B cell (primary cell): ENCODE measurements around the gene SUN3. TPM values are rescaled to one million over a fixed set of nuclear protein-coding genes. Genes with fewer than 3 reads are reported as not detected.

ENCODE experiments used
- ATAC-seq: fragments of 200-7000 bp; cut with Tn5 transposase; one replicate; pipeline ENCODE4 v1.10.0; 2021; ENCODE audit warnings: low read depth, mild to moderate bottlenecking, moderate number of reproducible peaks, moderate library complexity
- CTCF ChIA-PET: fragments of 350-600 bp; sonication (Branson Sonifier 250); formaldehyde crosslinking; loops from one replicate; lab custom pipeline; 2021; ENCODE audit warnings: antibody characterized with exemption, inconsistent platforms; lab: Charles Lee
- POLR2A ChIA-PET: fragments of 350-600 bp; sonication (Branson Sonifier 250); formaldehyde crosslinking; loops from one replicate; lab custom pipeline; 2021; ENCODE audit warnings: antibody characterized with exemption; lab: Charles Lee
- DNase-seq: peaks from one replicate; pipeline ENCODE4 v3.0.0; 2013
- H2AFZ ChIP-seq: 2 replicates; pipeline ENCODE4 v1.6.1; 2012; ENCODE audit warnings: mild to moderate bottlenecking, low read depth, low read length; ENCODE audit not compliant: insufficient read depth, poor library complexity, severe bottlenecking
- H3K27ac ChIP-seq, 2 donors: 1 replicate in 1 of 2; 2 replicates in 1 of 2; pipeline ENCODE4 v1.5.1; 2012 to 2013; ENCODE audit warnings: low read length in 2 of 2, mild to moderate bottlenecking in 2 of 2, moderate library complexity in 1 of 2
- H3K27me3 ChIP-seq, 4 experiments: fragments of 200-600 bp in 1 of 4; sonication (generic) in 1 of 4; replicated peaks in 1 of 4; 1 replicate in 2 of 4; 2 replicates in 2 of 4; pipeline versions ENCODE4 v1.6.1 to v1.7.0; 2013 to 2016; ENCODE audit warnings: low read length in 3 of 4, mild to moderate bottlenecking in 2 of 4, mixed read lengths in 1 of 4, moderate library complexity in 1 of 4; ENCODE audit not compliant: insufficient read depth in 4 of 4, control insufficient read depth in 3 of 4; ENCODE audit errors: control extremely low read depth in 1 of 4
- H3K36me3 ChIP-seq, 2 experiments: replicated peaks in 1 of 2; 1 replicate in 1 of 2; 2 replicates in 1 of 2; pipeline versions ENCODE4 v1.6.1 to v1.7.1; 2013; ENCODE audit warnings: low read length in 1 of 2; ENCODE audit not compliant: insufficient read depth in 2 of 2, control insufficient read depth in 1 of 2; ENCODE audit errors: control extremely low read depth in 1 of 2, extremely low read depth in 1 of 2
- H3K4me1 ChIP-seq, 2 donors: fragments of 200-600 bp in 1 of 2; sonication (generic) in 1 of 2; 1 replicate in 1 of 2; 2 replicates in 1 of 2; pipeline versions ENCODE4 v1.5.1 to v1.6.1; 2013 to 2017; ENCODE audit warnings: low read length in 2 of 2; ENCODE audit not compliant: control insufficient read depth in 2 of 2, insufficient read depth in 2 of 2
- H3K4me2 ChIP-seq: replicated peaks from 2 replicates; pipeline ENCODE3; 2012; ENCODE audit warnings: mild to moderate bottlenecking, low read depth, low read length; ENCODE audit not compliant: poor library complexity, severe bottlenecking
- H3K4me3 ChIP-seq, 5 experiments: fragments of 200-600 bp in 1 of 5; sonication (generic) in 1 of 5; 1 replicate in 3 of 5; 2 replicates in 2 of 5; pipeline versions ENCODE4 v1.5.1 to v1.7.0; 2011 to 2016; ENCODE audit warnings: low read length in 4 of 5, mild to moderate bottlenecking in 4 of 5, low read depth in 2 of 5, control low read depth in 1 of 5, moderate library complexity in 1 of 5; ENCODE audit not compliant: insufficient read depth in 1 of 5; ENCODE audit errors: control extremely low read depth in 1 of 5, extremely low read depth in 1 of 5
- H3K79me2 ChIP-seq: fragments of 200-600 bp; sonication (generic); one replicate; pipeline ENCODE4 v1.6.0; 2016; ENCODE audit warnings: low read length; ENCODE audit not compliant: control insufficient read depth, insufficient read depth
- H3K9ac ChIP-seq: fragments of 200-600 bp; sonication (generic); 2 replicates; pipeline ENCODE4 v1.6.1; 2017; ENCODE audit warnings: mild to moderate bottlenecking, low read length, moderate library complexity
- H3K9me3 ChIP-seq, 3 donors: one replicate each; pipeline versions ENCODE4 v1.6.1 to v1.7.1; 2013; ENCODE audit warnings: low read length in 2 of 3; ENCODE audit not compliant: control insufficient read depth in 2 of 3, insufficient read depth in 1 of 3; ENCODE audit errors: control extremely low read depth in 1 of 3
- H4K20me1 ChIP-seq: 2 replicates; pipeline ENCODE4 v1.6.0; 2012; ENCODE audit warnings: mild to moderate bottlenecking, low read length; ENCODE audit not compliant: insufficient read depth, control insufficient read depth, poor library complexity, severe bottlenecking
- H3K27ac Mint-ChIP-seq: one replicate; pipeline ENCODE4 v1.8.0; 2021; ENCODE audit warnings: mixed read lengths
- H3K27me3 Mint-ChIP-seq: one replicate; pipeline ENCODE4 v1.8.0; 2021; ENCODE audit warnings: mixed read lengths
- H3K4me1 Mint-ChIP-seq: one replicate; pipeline ENCODE4 v1.8.0; 2021; ENCODE audit warnings: mixed read lengths
- H3K4me3 Mint-ChIP-seq: one replicate; pipeline ENCODE4 v1.8.0; 2021; ENCODE audit warnings: mixed read lengths
- H3K9me3 Mint-ChIP-seq: one replicate; pipeline ENCODE4 v1.8.0; 2022; ENCODE audit warnings: mixed read lengths; ENCODE audit not compliant: insufficient read depth
- EZH2 ChIP-seq: IDR thresholded peaks from 2 replicates; pipeline ENCODE4 v1.6.1; 2012; ENCODE audit warnings: borderline replicate concordance, low read depth, mild to moderate bottlenecking, moderate library complexity, low read length; ENCODE audit not compliant: insufficient read depth, poor library complexity, severe bottlenecking
- WGBS: methylation state at CpG from one replicate; pipeline ENCODE4 v1.1.5; 2013; ENCODE audit warnings: missing lambda C conversion rate; ENCODE audit not compliant: insufficient coverage; 5-methylcytosine and 5-hydroxymethylcytosine counted together
- intact Hi-C: fragments of 100-400 bp; cut with micrococcal nuclease; formaldehyde crosslinking; loops from one replicate; pipeline ENCODE4 v1.10.0; 2022
- polyA plus RNA-seq: library from polyadenylated mRNA; depleted of rRNA; stranded (reverse); fragments of >200 nt; gene quantifications from 2 replicates; pipeline ENCODE4 v1.2.3, GENCODE V29; 2012
- total RNA-seq, 2 donors: library from RNA; stranded (reverse); fragments of 120-200 nt in 1 of 2; gene quantifications; 1 replicate in 1 of 2; 2 replicates in 1 of 2; pipeline versions ENCODE4 v1.2.3 to v1.2.4, GENCODE V29; 2013 to 2022
- TF ChIP-seq, protein P1 (sequence below): fragments of 200-600 bp; IDR thresholded peaks from one replicate; pipeline ENCODE4 v1.8.0; 2022; ENCODE audit warnings: antibody characterized with exemption, mild to moderate bottlenecking

SUN3 gene
- total and polyA plus RNA-seq, 2 donors (not counting 1 experiment from before 2014, with no cell fraction given) = not detected

DNA sequence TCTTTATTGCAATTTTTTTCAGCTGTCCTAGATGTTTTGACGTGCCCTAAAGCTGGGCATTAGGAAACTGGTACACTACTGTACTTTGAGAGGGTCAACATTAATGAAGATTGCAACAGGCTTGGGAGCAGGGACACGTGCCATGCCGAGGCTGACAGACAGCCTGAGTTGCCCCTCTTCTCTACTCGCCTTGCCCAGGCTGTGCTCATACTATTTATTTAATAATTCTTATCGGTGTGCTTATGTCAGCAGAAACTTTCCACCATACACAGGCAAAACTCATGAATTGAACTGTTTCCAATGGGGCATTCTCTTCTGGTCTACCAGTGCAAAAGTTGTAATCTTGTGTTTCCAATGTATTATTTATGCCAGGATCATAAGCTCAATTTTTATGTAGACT, 30.8 kb upstream of the SUN3 start:
- Histone ChIP-seq H2AFZ (no peak overlapping the region), H4K20me1 (no peaks in the 10 kb centered on the region), H3K4me1 (no peaks in the 10 kb centered on the region), H3K36me3 (no peaks in the 10 kb centered on the region), H3K79me2 (no peaks in the 10 kb centered on the region), H3K9me3 (peaks cover 0 to 2% (median 0%) of the 10 kb centered on the region in 3 donors), H3K27me3 (peaks cover 0 to 5% (median 0%) of the 10 kb centered on the region in 4 experiments), H3K9ac (no peak overlapping the region), H3K27ac (no peak overlapping the region), H3K4me3 (no peak overlapping the region), H3K4me2 (no peak overlapping the region)
- ChIA-PET CTCF (interaction anchor here (0.8 to 1.8 kb wide), 3 partner anchors 10 to 68 kb away, joined by 3 to 4 read pairs (median 3); no protein-coding TSS in a partner anchor), POLR2A (no interaction called here)
- no peak for ATAC-seq
- no CpG with 5 or more reads among the region's 5 CpGs for WGBS
- Mint-ChIP-seq H3K4me1 (no peaks in the 10 kb centered on the region), H3K27me3 (peaks cover 23% of the 10 kb centered on the region), H3K4me3 (no peak overlapping the region), H3K27ac (no peak overlapping the region), H3K9me3 (peaks cover 7% of the 10 kb centered on the region)
- DNase-seq = no peak
- no peak for TF ChIP-seq EZH2
- TF ChIP-seq, protein P1, sequence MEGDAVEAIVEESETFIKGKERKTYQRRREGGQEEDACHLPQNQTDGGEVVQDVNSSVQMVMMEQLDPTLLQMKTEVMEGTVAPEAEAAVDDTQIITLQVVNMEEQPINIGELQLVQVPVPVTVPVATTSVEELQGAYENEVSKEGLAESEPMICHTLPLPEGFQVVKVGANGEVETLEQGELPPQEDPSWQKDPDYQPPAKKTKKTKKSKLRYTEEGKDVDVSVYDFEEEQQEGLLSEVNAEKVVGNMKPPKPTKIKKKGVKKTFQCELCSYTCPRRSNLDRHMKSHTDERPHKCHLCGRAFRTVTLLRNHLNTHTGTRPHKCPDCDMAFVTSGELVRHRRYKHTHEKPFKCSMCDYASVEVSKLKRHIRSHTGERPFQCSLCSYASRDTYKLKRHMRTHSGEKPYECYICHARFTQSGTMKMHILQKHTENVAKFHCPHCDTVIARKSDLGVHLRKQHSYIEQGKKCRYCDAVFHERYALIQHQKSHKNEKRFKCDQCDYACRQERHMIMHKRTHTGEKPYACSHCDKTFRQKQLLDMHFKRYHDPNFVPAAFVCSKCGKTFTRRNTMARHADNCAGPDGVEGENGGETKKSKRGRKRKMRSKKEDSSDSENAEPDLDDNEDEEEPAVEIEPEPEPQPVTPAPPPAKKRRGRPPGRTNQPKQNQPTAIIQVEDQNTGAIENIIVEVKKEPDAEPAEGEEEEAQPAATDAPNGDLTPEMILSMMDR = no peak
- intact Hi-C loops = no loop called here

DNA sequence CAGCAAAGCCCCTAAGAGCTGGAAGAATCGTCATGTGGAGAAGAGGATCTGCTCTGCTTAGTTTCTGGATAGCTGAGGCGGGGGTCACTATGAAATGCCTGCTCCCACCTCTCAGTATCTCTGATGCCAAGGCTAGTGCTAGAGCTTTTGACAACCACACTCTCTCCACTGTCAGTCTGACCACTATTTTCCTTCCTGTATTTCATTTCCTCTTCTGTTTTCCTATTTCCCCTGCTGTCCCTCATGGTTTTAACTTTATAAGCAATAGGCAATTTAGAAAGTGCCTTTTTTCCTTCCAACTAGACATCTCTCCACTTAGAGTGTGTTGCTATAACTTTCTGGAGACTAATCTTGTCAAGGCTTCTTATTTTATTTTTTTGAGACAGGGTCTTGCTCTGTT, 30.1 kb upstream of the SUN3 start:
- no peak for TF ChIP-seq EZH2
- TF ChIP-seq, protein P1 = no peak
- intact Hi-C loops = no loop called here

More for the DNA sequence above, 30.1 kb upstream of the SUN3 start:
- ChIA-PET POLR2A (no interaction called here), CTCF (interaction anchor here (1.3 to 1.8 kb wide), 2 partner anchors 9 to 12 kb away, joined by 3 to 4 read pairs; no protein-coding TSS in a partner anchor)
- no peak for DNase-seq
- H3K27ac ChIP-seq = no peak overlapping the region
- no peak overlapping the region for H2AFZ ChIP-seq
- peaks cover 0 to 2% (median 0%) of the 10 kb centered on the region in 3 donors for H3K9me3 ChIP-seq
- no peak overlapping the region for H3K4me3 Mint-ChIP-seq
- no peaks in the 10 kb centered on the region for H3K4me1 ChIP-seq
- no peaks in the 10 kb centered on the region for H3K79me2 ChIP-seq
- no peak overlapping the region for H3K4me2 ChIP-seq
- peaks cover 19% of the 10 kb centered on the region for H3K27me3 Mint-ChIP-seq
- no peaks in the 10 kb centered on the region for H3K36me3 ChIP-seq
- H3K9me3 Mint-ChIP-seq = peaks cover 7% of the 10 kb centered on the region
- H3K4me1 Mint-ChIP-seq = no peaks in the 10 kb centered on the region
- H3K27me3 ChIP-seq = peaks cover 0 to 5% (median 0%) of the 10 kb centered on the region in 4 experiments
- no peak overlapping the region for H3K4me3 ChIP-seq
- H4K20me1 ChIP-seq = no peaks in the 10 kb centered on the region
- no peak for ATAC-seq
- WGBS = no CpG with 5 or more reads among the region's 2 CpGs
- H3K27ac Mint-ChIP-seq = no peak overlapping the region
- no peak overlapping the region for H3K9ac ChIP-seq
